Measurements from ENCODE around the gene PKD1L1. TPM values are rescaled to one million over a fixed set of nuclear protein-coding genes. Genes with fewer than 3 reads are reported as not detected.

The PKD1L1 gene
- total RNA-seq, 1 experiment from 2014 or later = 0.17 TPM

DNA sequence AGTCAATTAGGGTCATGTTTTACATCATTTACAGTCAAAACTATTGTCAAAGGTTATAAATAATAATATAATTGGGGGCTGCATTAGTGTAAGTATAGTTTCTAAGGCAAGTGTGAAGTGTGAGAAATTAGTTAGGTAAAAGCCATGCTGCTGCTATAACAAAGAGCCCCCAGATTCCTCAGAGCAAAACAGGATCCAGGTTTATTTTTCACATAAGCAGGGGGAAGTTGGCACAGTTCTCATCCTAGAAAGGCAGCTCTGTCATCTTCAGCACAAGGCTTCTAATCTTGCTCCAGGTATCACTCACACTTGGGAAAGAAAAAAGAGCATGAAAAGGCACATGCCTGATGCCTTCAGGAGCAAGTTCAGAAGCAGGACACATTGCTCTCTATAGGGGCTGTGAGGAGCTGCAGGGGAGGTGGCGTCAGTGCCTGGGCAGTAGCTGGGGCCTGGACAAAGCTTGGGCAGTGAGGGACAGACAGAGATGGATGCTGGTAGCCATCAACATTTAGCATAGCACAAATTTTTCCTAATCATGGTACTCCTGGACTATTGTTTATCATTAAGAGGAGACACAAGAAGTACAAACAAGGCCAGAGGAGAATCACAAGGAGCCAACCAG is 170.6 kb downstream of the PKD1L1 start:
- H3K27me3 ChIP-seq (ENCODE audit: insufficient read depth, low read length) = no peaks in the 10 kb centered on the region
- H3K4me3 Mint-ChIP-seq = no peak overlapping the region
- no peak for DNase-seq
- H3K79me1 ChIP-seq (ENCODE audit: insufficient read depth, low read depth, low read length, poor library complexity, severe bottlenecking) = no peaks in the 10 kb centered on the region
- H3K4me1 Mint-ChIP-seq = peaks cover 7 to 11% of the 10 kb centered on the region in 2 experiments
- no peak overlapping the region for H3K27ac ChIP-seq (ENCODE audit: insufficient read length, low read depth, low read length)
- WGBS (ENCODE audit: extremely low coverage, insufficient read length, low lambda C conversion rate) = no CpG with 5 or more reads among the region's 1 CpG
- no peaks in the 10 kb centered on the region for H4K20me1 ChIP-seq (ENCODE audit: control insufficient read depth, insufficient read depth, insufficient read length)
- no peak overlapping the region for H4K91ac ChIP-seq (ENCODE audit: insufficient read length, low read depth, low read length)
- no peak overlapping the region for H2BK15ac ChIP-seq (ENCODE audit: low read depth, low read length)
- H3T11ph ChIP-seq (ENCODE audit: low read length) = no peak overlapping the region
- H2AFZ ChIP-seq (ENCODE audit: low read length) = no peak overlapping the region
- H2BK12ac ChIP-seq (ENCODE audit: insufficient read length, low read depth, low read length) = no peak overlapping the region
- no peak overlapping the region; a peak in 1 of 7 replicates for H3K27ac Mint-ChIP-seq
- no peak overlapping the region for H2BK120ac ChIP-seq (ENCODE audit: low read depth, low read length, poor library complexity, severe bottlenecking)
- no peak overlapping the region for H4K5ac ChIP-seq (ENCODE audit: insufficient read length, low read depth, low read length)
- H3K79me2 ChIP-seq (ENCODE audit: insufficient read depth, low read length) = no peaks in the 10 kb centered on the region
- H3K27me3 Mint-ChIP-seq (ENCODE audit: low read depth) = peaks cover 1% of the 10 kb centered on the region; the same call in 1 of the 2 replicates
- H3K9me3 Mint-ChIP-seq = peaks cover 8% of the 10 kb centered on the region in 2 experiments; a peak in 4 of 5 replicates
- H3K23ac ChIP-seq (ENCODE audit: insufficient read length, low read depth, low read length) = no peak overlapping the region
- H3K56ac ChIP-seq (ENCODE audit: insufficient read length, low read depth, low read length) = no peak overlapping the region
- no peak overlapping the region for H3K4ac ChIP-seq (ENCODE audit: low read depth, low read length)
- no peak overlapping the region for H3K4me2 ChIP-seq (ENCODE audit: insufficient read depth, insufficient read length, low read length)
- no peaks in the 10 kb centered on the region for H3K4me1 ChIP-seq (ENCODE audit: insufficient read depth, low read length)
- no peak for TF ChIP-seq CTCF (conservative IDR thresholded peaks at IDR 0.05)
- H3K14ac ChIP-seq (ENCODE audit: insufficient read depth, low read length) = no peak overlapping the region
- H3K9me3 ChIP-seq (ENCODE audit: control insufficient read depth, low read depth, low read length) = no peaks in the 10 kb centered on the region
- H3K9ac ChIP-seq (ENCODE audit: extremely low read depth, insufficient read length, low read length) = no peak overlapping the region
- H3K36me3 Mint-ChIP-seq (ENCODE audit: insufficient read depth in 1 of 3, low read depth in 3 of 3) = 0 out of 7 replicates have a peak, but pooled peaks cover 0 to 3% (median 0%) of the 10 kb centered on the region in 3 experiments
- no peak overlapping the region for H2BK5ac ChIP-seq (ENCODE audit: insufficient read length, low read length)
- no peak overlapping the region for H2BK20ac ChIP-seq (ENCODE audit: low read depth, low read length, poor library complexity, severe bottlenecking)
- no peak overlapping the region for H2AK5ac ChIP-seq (ENCODE audit: insufficient read length, low read length)
- H4K8ac ChIP-seq (replicated peaks; ENCODE audit: insufficient read length, low read depth, low read length) = no peak overlapping the region
- no peaks in the 10 kb centered on the region for H3K23me2 ChIP-seq (ENCODE audit: insufficient read length, low read depth, low read length, poor library complexity, severe bottlenecking)
- H3K18ac ChIP-seq (ENCODE audit: insufficient read length, low read depth, low read length) = no peak overlapping the region
